ENCODE measurements around the gene CCDC192. TPM values are rescaled to one million over a fixed set of nuclear protein-coding genes. Genes with fewer than 3 reads are reported as not detected.

Gene CCDC192
- total RNA-seq, 1 experiment from 2014 or later, result not detected

- no peak for DNase-seq
- Histone ChIP-seq H3K36me3 (no peaks in the 10 kb centered on the region), H3K4me3 (no peak overlapping the region), H3K27me3 (no peaks in the 10 kb centered on the region), H3K9me3 (no peaks in the 10 kb centered on the region)
These were observed 224.9 kb downstream of the CCDC192 start for GRCh38 chr5:127928053-127928452.

GRCh38 chr5:127930311-127930710 lies 227.1 kb downstream of the CCDC192 start:
- Histone ChIP-seq H3K36me3 (no peaks in the 10 kb centered on the region), H3K4me3 (no peak overlapping the region), H3K9me3 (no peaks in the 10 kb centered on the region), H3K27me3 (no peaks in the 10 kb centered on the region)
- peak; percentile 18 for DNase-seq

DNA sequence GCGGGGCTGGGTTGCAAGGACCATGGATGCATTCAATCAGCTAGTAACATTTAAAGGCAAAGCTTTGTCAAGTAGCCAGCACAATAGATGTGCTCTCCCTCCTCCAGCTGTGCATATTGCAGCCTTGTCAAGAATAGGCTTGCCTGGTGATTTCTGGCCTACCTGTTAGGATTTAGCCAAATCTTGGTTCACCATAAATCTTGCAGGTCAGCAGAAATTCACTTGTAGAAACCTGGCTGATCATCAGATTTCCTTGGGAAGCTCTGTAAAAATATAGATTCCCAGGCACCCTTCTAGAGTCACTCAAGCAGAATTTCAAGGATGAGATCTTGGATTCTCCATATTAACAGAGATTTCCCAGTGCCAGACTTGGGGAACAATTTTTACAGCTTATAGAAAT lies 228.2 kb downstream of the CCDC192 start:
- Histone ChIP-seq H3K27me3 (no peaks in the 10 kb centered on the region), H3K4me3 (no peak overlapping the region), H3K36me3 (no peaks in the 10 kb centered on the region), H3K9me3 (no peaks in the 10 kb centered on the region)
- DNase-seq, result no peak

GRCh38 chr5:127933348-127933747 lies 230.2 kb downstream of the CCDC192 start:
- Histone ChIP-seq H3K36me3 (no peaks in the 10 kb centered on the region), H3K9me3 (no peaks in the 10 kb centered on the region), H3K27me3 (no peaks in the 10 kb centered on the region), H3K4me3 (no peak overlapping the region)
- no peak for DNase-seq

GRCh38 chr5:127934791-127935256 lies 231.6 kb downstream of the CCDC192 start:
- Histone ChIP-seq H3K9me3 (no peaks in the 10 kb centered on the region), H3K4me3 (no peak overlapping the region), H3K36me3 (no peaks in the 10 kb centered on the region), H3K27me3 (no peaks in the 10 kb centered on the region)
- peak; percentile 82 for DNase-seq

- Histone ChIP-seq H3K36me3 (no peaks in the 10 kb centered on the region), H3K9me3 (no peaks in the 10 kb centered on the region), H3K27me3 (no peaks in the 10 kb centered on the region), H3K4me3 (no peak overlapping the region)
- no peak for DNase-seq
These were observed 232.2 kb downstream of the CCDC192 start for GRCh38 chr5:127935398-127935797.

DNA sequence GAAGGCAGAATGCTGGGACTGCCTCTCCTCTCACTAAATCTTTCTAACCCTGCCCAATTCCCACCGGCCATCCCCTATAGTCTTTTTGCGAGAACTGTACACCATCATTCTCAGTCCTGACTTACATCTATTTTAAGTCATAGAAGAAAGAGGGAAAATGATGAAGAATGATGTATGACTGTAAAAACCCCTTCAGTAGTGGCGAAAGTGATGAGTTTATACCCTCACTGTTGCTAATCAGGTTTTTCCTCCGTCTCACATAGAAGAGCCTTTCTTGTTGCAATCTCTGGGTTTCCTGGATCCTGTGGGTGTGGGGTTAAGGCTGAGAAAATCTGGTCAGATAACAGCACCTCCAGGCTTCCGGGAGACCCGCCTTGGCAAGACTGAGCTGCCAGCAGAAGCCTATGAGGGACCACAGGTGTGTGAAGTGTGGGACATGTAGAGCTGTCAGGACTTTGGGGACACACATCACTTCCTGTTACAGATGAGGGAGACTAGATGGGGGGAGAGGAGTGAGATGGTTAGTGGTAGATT lies 233.3 kb downstream of the CCDC192 start:
- DNase-seq, result no peak
- H3K9me3 ChIP-seq, result no peaks in the 10 kb centered on the region

DNA sequence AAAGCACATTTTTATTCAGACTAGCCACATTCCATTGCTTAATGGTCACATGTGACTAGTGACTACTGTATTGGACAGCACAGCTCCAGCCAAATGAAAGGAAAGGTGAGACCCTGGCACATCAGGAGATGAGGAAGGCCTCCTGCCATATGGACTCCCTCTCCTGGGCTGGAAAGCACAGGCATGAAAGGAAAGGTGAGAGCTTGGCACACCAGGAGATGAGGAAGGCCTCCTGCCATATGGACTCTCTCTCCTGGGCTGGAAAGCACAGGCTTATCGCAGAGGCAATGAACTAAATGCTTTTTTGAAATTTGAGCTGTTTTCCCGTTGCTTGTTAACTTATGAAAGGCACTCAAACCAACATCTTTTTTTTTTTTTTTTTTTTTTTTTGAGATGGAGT lies 235.6 kb downstream of the CCDC192 start:
- no peaks in the 10 kb centered on the region for H3K27me3 ChIP-seq
- no peaks in the 10 kb centered on the region for H3K9me3 ChIP-seq
- H3K4me3 ChIP-seq, result no peak overlapping the region
- no peak for DNase-seq
- H3K36me3 ChIP-seq, result no peaks in the 10 kb centered on the region

More for the DNA sequence above, 233.3 kb downstream of the CCDC192 start:
- Histone ChIP-seq H3K27me3 (no peaks in the 10 kb centered on the region), H3K36me3 (no peaks in the 10 kb centered on the region), H3K4me3 (no peak overlapping the region)

DNA sequence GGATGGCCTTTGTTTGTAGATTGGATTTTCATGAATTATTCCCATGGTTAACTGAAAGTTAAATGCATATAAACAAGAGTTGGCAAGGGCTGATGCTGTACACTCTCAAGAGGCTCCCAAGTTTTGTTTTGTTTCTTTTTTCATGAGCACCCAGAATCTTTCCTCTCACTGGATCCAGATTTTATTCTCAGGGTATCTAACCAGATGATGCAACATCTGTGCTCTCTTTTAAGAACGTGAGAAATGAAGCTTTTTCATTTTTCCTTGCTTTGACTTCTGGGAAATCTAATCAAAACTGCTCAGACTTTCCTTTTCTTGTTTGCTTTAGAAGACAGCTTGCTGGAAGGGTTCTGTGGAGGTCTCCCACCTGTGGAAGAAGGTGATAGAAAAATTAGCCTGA lies 237.7 kb downstream of the CCDC192 start:
- Histone ChIP-seq H3K9me3 (no peaks in the 10 kb centered on the region), H3K4me3 (no peak overlapping the region)

DNA sequence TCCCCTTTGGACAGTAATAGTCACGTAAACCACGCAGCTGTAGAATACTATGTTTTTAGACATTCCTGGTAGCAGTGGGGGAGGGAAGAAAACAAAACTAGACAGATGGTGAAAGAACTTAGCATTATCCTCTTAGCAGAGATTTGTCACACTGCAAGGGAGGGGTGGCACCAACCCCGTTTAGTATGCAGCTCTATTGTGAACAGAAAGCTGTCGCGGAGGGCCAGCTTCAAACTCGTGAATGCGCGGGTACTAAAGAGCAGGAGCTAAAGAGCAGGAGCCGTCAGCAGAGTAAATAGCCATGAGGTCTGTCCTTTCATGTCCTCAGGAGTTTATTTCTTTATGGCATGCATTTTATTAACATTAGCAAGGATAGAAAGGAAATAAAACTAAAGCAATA lies 238.5 kb downstream of the CCDC192 start:
- Histone ChIP-seq H3K9me3 (no peaks in the 10 kb centered on the region), H3K36me3 (no peaks in the 10 kb centered on the region), H3K27me3 (no peaks in the 10 kb centered on the region), H3K4me3 (no peak overlapping the region)
- DNase-seq, result no peak

More for the DNA sequence above, 237.7 kb downstream of the CCDC192 start:
- Histone ChIP-seq H3K36me3 (no peaks in the 10 kb centered on the region), H3K27me3 (no peaks in the 10 kb centered on the region)
- no peak for DNase-seq

DNA sequence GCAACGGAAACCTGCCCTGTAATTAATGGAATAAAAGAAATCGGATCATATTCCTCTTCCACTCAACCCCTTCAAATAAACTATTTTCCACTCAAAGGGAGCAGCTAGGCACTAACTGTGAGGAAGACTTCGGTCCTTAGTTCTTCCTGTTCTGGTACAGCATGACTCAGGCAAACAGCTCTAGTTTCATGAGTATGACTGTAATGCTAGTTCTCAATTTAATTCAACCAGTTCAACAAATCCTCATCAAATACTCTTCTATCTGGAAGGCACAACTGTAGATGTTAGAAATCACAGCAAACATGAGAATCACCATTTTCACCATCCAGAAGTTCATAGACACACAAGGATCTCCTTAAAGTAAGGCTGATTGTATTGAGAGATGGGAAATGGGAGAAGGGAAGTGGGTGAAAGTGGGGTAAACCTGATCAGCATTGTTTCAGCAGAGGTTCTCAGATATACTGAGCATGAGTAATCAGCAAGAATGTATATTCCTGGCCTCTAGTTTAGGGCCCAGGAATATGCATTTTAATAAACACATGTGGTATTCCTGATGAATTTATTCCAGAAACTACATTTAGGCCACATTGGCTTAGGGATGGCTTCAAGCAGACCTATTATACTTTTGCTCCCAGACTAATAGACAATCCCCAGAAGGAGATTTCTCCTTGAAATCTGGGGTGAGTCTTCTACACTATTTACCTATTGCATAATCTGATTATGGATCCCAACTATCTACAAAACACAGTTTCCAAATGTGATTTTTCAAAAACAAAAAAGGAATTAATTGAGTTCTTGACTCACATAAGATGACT lies 239.3 kb downstream of the CCDC192 start:
- no peaks in the 10 kb centered on the region for H3K27me3 ChIP-seq
- H3K36me3 ChIP-seq, result no peaks in the 10 kb centered on the region
- H3K4me3 ChIP-seq, result no peak overlapping the region
- H3K9me3 ChIP-seq, result no peaks in the 10 kb centered on the region
- no peak for DNase-seq

DNA sequence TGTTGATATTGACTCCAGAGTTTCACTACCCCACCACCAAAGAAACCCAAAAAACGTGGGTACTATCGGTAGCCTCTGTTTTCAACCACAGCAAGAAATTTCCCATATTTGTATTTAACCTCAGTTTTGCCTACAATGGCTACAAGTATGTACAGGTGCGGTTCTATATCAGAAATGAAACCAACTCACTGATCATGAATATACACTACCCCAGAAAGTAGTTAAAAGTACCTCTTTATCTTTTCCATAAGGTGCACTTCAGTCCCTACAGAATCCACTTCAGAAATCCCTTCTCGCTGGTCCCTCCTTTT lies 239.8 kb downstream of the CCDC192 start:
- no peak overlapping the region for H3K4me3 ChIP-seq
- no peaks in the 10 kb centered on the region for H3K36me3 ChIP-seq
- H3K27me3 ChIP-seq, result no peaks in the 10 kb centered on the region
- no peaks in the 10 kb centered on the region for H3K9me3 ChIP-seq
- no peak for DNase-seq

- Histone ChIP-seq H3K9me3 (no peaks in the 10 kb centered on the region), H3K27me3 (no peaks in the 10 kb centered on the region), H3K36me3 (no peaks in the 10 kb centered on the region), H3K4me3 (no peak overlapping the region)
- peak; percentile 17 for DNase-seq
These were observed 240.9 kb downstream of the CCDC192 start for GRCh38 chr5:127944125-127944524.

DNA sequence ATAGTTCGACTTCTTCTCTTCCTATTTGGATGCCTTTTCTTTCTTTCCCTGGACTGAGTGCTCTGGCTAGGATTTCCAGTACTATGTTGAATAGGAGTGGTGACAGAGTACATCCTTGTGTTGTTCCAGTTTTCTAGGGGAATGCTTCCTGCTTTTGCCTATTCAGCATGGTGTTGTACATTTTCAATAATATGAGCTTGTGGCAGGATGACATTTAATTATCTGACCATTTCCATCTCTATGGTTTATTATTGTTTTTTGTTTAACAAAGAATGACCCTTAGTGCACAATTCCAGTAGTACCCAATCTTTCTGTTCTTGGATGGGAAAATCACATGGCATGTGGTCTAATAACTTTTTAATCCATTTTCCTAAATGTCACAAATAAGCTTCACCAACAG lies 244.8 kb downstream of the CCDC192 start:
- no peak for DNase-seq
- Histone ChIP-seq H3K27me3 (no peaks in the 10 kb centered on the region), H3K36me3 (no peaks in the 10 kb centered on the region), H3K9me3 (no peaks in the 10 kb centered on the region), H3K4me3 (no peak overlapping the region)

- no peak overlapping the region for H3K4me3 ChIP-seq
- no peaks in the 10 kb centered on the region for H3K9me3 ChIP-seq
- DNase-seq, result no peak
- H3K36me3 ChIP-seq, result no peaks in the 10 kb centered on the region
- no peaks in the 10 kb centered on the region for H3K27me3 ChIP-seq
These were observed 247.7 kb downstream of the CCDC192 start for GRCh38 chr5:127950707-127951391.

GRCh38 chr5:127951791-127952190 lies 248.6 kb downstream of the CCDC192 start:
- H3K4me3 ChIP-seq, result no peak overlapping the region
- DNase-seq, result no peak
- no peaks in the 10 kb centered on the region for H3K9me3 ChIP-seq
- no peaks in the 10 kb centered on the region for H3K27me3 ChIP-seq
- H3K36me3 ChIP-seq, result no peaks in the 10 kb centered on the region

DNA sequence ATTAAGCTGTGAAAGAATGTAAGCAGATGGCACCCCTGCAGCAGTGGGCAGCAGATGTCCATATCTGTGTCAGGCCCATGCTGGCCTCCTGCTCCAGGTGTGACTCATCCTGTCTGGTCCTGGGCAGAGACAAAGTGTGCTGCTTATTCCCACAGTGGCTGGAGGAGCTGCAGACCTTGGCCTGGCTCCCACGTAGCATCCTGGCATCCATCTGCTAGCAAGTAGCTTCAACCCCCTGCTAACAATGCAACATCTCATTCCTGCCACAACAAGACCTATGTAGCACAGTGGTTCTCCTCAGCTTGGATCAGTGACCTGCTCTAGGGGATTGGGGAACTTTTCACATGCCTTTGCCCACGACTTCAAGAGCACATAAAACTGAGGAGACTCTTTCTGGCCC lies 254.0 kb downstream of the CCDC192 start:
- Histone ChIP-seq H3K27me3 (no peaks in the 10 kb centered on the region), H3K4me3 (no peak overlapping the region), H3K9me3 (no peaks in the 10 kb centered on the region), H3K36me3 (no peaks in the 10 kb centered on the region)
- DNase-seq, result peak; percentile 91

Data from MG63 (cell line).